8988T (cell line): ENCODE measurements around the gene RPGRIP1.
"Not testable (repeated sequence)": the region's sequence is repeated elsewhere in the genome, so short reads cannot be mapped to it uniquely, and the experiment has no call there.

Experiments used
- DNase-seq: peaks from one replicate; pipeline ENCODE4 v3.0.0; 2011

RPGRIP1 gene

GRCh38 chr14:21302013-21302835 lies 22.3 kb downstream of the RPGRIP1 start:
- no peak for DNase-seq

- not testable (repeated sequence) for DNase-seq
Measured at GRCh38 chr14:21302836-21303140, 22.9 kb downstream of the RPGRIP1 start.

- no peak for DNase-seq
Measured at GRCh38 chr14:21307637-21308036, 27.8 kb downstream of the RPGRIP1 start.

GRCh38 chr14:21308132-21308478 lies 28.2 kb downstream of the RPGRIP1 start:
- DNase-seq = no peak

DNA sequence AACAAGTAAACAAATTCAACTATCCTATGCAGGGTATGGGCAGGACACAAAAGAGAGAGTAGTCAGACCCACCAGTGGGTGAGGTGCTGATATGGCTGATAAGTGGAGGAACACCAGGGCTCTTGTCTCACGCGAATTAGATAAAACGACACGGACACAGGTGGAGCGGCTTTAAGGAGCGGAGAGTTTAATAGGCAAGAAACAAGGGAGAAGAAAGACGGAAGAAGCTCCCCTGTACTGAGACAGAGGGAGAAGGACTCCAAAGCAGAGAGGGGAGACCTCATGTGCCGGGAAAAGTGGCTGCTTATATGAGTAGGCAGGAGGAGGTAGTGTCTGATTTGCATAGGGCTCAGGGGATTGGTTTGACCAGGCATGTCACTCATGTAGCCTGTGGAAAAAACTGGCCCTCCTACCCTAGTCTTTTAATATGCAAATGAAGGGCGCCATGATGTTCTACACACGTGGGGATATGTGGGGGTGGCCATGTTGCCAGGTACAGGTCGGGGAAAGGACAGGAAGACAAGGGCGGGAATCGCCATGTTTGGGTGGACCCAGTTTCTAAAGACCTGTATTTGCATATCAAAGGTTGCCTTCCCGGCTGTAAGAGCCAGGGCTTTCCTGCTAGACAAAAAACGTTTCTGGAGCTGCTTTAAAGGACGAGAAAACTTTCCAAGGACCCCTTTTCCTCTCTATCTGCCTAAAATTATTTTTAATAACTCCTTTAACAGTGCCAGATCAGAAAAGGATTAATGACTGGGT lies 28.8 kb downstream of the RPGRIP1 start:
- no peak for DNase-seq

- no peak for DNase-seq
Measured at GRCh38 chr14:21309238-21309636, 29.4 kb downstream of the RPGRIP1 start.

GRCh38 chr14:21309956-21310355 lies 30.1 kb downstream of the RPGRIP1 start:
- no peak for DNase-seq

DNA sequence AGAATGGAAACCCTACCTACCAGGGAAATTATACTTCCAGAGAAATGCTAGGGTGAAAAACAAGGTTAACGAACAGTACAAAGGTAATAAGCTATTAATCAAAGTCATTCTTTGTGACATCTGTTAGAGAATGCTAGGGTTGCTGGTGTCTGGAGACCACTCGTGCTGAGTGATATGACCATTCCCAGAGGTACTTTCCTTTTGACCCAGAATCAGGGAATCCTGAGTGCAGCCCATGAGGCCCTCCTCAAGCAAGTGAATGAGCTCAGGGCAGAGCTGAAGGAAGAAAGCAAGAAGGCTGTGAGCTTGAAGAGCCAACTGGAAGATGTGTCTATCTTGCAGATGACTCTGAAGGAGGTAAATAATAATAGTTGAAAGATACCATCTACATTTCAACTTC lies 31.7 kb downstream of the RPGRIP1 start:
- no peak for DNase-seq

GRCh38 chr14:21313512-21313911 lies 33.6 kb downstream of the RPGRIP1 start:
- DNase-seq = no peak

DNA sequence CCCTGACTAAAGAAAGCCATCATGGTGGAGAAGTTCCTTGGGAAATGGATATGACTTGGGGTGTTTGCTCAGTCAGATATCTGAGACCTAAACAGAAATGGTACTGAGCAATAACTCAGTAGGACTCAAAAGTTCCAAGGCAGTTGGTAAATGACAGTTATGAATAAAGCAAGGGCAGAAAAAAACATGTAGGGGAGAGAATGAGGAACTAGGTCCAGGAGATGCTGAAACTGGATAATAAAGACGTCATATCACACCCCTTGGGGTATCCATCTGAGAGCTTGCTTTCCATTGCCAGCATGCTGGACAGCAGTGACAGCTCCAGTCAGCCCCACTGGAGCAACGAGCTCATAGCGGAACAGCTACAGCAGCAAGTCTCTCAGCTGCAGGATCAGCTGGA lies 37.5 kb downstream of the RPGRIP1 start:
- no peak for DNase-seq

DNA sequence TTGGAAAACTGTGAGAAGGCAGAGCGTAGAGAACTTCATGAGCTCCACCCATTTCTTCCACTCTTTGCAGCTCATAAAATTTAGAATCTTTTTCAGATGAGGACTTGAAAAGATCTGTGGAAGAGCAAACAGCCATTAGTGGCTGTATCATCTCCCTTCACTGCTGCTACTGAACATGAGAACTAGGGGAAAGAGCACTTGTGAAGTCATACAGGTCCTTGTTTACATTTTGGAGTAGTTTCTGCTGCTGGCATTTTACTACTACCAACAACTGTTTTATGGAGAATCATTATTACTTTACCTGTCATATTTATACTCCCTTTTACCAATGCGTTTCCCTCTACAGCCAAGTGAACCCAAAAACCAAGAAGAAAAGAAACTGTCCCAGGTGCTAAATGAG lies 41.0 kb downstream of the RPGRIP1 start:
- no peak for DNase-seq

DNA sequence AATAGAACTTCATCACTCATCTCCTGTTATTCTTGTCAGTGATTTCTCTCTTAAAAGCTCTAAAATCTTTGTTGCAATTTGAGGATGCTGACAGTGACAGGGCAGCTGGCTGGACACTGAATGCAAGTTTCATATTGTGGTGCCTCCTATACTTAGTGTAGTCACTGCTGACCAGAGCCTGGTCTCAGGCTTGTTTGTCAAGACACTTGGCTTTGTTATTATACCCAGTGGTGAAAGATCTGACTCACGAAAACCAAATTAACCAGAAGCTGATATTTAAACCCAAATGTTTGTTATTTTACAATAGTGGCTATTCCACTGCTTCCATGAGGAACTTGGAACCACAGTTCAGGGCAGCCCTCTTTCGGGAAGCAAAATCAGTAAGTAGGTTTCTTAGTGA lies 42.8 kb downstream of the RPGRIP1 start:
- DNase-seq = no peak

DNA sequence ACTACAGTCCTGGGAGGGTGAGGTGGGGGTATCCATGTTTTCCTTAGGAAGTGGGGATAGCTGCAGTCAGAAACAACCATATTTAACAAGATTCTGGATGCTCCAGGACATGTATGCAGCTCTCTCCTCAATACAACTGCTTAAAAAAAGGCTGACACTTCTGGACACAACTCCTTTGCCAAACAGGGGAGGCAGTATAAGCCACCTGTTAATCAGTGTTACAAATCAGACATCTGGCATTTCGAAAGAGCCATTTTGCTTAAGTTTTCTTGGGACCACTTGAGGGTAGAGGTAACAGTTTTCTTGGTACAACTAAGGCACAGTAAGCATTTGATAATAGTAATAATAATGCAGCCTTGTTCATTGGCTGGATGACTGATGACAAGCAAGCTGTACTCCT lies 47.1 kb downstream of the RPGRIP1 start:
- no peak for DNase-seq
